ENCODE measurements around the gene TRIM14. TPM values are rescaled to one million over a fixed set of nuclear protein-coding genes. Genes with fewer than 3 reads are reported as not detected.
"Not testable (repeated sequence)": the region's sequence is repeated elsewhere in the genome, so short reads cannot be mapped to it uniquely, and the experiment has no call there.

The TRIM14 gene
- total RNA-seq, 1 experiment from 2014 or later = 22.9 TPM

DNA sequence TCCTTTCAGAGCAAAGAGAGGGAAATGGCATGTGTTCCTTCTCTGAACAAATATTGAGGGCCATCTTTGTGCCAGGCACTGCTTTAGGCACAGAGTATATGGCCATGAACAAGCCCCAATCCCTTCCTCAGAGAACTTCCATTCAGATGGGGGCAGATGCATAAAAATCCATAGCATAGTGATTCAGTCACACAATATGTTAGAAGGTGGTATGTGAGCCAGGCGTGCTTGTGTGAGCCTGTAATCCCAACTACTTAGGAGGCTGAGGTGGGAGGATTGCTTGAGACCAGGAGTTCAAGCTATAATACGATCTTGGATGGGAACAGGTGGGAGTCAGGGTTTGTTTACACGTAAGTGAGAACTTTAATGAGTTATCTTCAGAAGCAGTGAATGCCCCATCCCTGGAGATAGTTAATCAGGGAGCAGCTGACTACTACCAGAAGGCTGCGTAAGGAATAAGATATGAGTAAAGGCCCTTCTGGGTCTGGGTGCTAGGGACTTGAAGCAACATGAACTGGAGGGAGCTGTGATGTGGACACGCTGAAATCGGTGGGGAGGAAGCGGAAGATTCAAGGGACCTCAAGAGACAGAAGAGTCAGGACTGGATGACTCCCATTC lies 35.3 kb downstream of the TRIM14 start:
- no peak for DNase-seq (ENCODE audit: low spot score)

DNA sequence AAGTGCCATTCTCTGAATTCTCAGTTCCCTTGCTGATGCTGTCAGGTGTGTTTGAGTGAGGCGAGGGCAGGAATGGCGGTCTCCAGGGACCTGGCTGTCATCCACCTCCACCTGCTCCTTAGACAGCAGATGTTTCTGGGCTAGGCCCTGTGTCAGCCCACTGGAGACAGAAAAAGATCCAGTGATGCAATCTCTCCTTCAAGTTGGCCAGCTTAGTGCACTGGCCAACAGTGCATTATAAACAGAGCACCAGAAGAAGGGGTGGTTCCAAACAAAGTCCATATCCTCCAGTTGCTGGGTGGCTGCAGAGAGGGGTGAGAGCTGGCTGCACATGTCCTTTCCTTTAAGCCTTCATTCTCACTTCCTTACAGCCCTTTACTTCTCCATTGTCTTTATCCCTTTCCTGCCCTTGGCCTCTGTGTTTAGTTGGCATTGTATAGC lies 35.9 kb downstream of the TRIM14 start:
- DNase-seq (ENCODE audit: low spot score) = no peak

DNA sequence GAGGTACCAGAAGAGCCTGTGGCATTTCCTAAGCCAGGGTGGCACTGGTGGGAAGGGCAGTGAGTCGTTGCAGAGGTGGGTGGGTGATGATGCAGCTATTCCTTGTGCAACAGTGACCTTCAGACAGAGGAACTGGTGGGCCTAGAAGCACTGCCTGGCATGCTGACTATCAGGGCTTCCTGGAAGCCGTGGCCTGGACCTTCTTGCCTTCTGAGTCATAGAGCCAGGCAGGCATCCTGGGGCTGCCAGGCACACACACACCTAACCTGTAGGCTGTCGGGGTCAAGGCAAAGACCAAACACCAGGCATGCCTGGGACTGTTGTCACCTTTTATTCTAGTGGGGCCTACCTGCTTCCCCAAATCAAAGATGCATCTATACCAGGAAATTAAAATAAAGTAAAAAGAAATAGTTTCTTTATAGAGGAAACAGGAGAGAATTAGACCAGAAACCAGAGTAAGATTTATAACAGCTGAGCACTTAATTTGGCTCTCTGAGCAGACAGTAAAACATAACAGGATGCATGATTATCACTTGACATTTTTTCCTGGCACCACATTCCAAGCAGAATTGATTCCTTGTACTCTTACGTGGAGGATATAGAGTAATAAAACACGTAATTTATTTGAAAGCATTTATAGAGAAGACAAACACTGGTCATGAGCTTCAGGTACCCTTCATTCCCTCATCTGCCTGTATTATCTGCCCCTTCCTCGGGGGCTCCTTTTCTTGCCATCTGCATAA lies 37.4 kb downstream of the TRIM14 start:
- peak; percentile 45 for DNase-seq (ENCODE audit: low spot score)

DNA sequence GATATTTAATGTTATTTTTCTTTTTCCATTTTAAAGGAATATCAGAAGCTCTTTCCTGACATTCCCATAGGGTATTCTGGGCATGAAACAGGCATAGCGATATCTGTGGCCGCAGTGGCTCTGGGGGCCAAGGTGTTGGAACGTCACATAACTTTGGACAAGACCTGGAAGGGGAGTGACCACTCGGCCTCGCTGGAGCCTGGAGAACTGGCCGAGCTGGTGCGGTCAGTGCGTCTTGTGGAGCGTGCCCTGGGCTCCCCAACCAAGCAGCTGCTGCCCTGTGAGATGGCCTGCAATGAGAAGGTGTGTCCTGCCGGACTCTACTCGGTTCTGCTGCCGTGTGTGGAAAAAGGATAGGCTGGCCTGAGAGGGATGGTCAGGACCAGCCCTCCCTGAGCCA lies 38.2 kb downstream of the TRIM14 start:
- no peak for DNase-seq (ENCODE audit: low spot score)

DNA sequence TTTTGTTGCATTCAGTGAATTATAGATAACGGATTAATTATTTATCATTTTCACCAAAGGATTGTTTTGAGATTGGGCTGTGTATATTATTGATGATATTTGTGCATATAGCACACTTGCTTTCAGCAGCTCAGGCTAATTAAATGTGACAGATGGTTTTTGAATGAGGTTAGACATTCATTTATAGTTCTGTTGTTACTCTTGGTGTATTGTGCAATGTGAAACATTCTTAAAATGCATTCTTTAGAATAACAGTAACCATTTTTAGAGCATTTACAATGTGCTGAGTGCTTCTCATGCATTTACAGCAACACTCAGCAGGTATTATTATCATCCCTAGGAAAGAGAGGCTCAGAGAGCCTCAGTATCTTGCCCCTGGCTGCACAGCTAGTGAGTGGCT lies 38.7 kb downstream of the TRIM14 start:
- no peak for DNase-seq (ENCODE audit: low spot score)

DNA sequence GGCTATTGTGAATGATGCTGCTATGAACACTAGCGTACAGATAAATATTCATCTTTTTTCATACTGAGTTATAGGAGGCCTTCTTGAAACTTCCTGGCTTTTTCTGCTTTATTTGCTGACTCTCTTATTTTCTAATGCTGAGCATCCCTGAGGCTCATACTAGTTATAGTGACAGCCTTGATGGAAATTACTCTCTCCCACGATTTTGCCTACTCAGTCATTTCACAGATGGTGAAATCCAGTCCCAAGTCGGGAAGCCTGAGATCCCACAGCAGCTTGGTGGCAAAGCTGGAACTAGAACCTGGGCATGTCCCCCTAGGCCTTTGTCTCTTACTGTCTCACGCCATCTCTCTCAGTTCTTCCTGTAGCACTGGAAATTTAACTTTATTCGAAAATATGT lies 40.1 kb downstream of the TRIM14 start:
- DNase-seq (ENCODE audit: low spot score) = no peak

DNA sequence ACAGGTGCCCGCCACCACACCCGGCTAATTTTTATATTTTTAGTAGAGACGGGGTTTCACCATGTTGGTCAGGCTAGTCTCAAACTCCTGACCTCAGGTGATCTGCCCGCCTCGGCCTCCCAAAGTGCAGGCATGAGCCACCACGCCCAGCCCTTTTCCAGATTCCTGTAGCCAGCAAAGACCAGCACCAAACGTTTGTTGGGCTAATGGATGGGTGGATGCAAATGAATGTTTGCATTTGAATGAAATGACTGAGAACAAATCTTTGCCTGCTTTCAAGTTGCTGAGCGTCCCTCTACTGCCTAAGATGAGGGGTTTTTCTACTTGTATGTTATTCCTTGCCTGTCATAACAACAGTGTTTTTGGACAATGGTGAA lies 42.5 kb downstream of the TRIM14 start:
- DNase-seq (ENCODE audit: low spot score) = not testable (repeated sequence)

DNA sequence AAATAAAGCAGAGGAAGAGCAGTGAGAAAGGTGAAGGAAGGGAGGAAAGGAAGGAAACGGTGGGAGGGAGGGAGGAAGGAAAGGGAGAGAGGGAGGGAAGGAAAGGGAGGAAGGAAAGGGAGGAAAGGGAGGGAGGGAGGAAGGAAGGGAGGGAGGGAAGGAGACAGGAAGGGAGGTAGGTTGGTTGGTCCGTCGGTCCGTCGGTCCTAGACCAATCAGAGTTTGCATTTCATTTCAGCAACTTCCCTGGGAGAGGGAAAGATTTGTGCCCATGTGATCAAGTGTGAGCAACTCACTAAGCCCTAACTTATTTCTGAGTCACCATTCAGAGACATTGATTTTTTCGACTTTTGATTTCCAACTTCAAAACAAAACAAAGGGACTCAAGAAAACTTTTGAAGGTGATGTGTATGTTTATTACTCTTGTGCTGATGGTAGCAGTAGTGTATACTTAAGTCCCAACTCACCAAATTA lies 43.7 kb downstream of the TRIM14 start:
- peak; percentile 97 for DNase-seq (ENCODE audit: low spot score)

DNA sequence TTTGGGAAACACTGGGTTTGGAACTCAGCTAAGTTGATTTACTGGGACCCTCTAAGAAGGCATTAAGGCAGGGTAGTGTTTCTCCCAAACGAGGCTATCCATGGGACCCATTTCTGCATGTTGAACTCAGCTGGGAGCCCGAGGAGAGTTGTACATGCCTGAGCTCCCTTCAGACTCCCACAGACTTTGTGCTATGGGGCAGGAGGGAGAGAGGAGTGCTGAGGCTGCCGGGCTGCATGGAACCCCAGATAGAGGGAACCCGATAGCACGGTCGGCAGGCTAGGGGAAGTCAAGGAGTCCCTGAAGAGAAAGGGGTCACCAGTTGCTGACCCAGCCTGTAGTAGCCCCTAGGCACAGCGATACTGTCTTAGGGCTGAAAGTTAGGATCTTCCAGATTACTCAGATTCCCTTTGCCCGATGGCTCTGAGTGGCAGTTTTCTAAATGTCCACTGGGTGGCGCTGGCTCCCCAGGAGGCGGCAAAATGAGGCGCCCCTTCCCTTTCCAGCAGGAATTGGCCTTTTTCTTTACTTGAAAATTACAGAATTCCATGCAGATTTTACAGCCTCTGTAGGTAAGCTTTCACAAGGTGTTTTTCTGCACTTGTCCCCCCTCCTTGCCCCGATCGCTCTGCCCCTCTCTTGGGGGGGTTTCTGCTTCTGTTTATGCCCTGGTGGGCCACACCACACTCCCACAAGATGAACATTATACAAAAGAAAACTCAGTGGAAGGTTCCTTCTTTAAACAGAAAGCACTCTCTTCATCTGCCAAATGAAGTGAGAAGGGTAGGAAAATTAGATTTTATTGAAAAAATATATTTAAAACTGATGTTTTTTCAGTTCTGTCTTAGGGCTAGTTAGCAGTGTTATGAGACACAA lies 44.7 kb downstream of the TRIM14 start:
- DNase-seq (ENCODE audit: low spot score) = peak; percentile 61

DNA sequence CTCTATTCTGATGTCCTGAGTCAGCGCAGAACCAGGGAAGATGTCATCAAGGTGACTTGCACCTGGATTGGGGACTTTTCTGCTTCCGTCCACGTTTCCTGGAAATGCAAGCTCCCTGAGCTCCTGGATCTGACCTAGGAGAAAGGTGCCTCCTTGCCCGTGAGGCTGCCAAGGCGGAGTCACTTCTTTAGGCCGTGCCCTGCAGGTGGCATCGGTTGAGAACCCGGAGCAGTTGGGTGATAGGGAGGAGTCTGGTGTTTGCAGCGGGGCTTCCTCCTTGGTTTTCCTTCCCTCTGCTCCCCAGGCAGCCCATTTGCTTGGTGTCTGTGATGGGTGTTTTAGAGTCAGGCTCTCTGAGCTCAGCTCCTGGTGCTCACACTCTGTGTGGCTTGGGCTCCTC lies 47.3 kb downstream of the TRIM14 start:
- DNase-seq (ENCODE audit: low spot score) = no peak

DNA sequence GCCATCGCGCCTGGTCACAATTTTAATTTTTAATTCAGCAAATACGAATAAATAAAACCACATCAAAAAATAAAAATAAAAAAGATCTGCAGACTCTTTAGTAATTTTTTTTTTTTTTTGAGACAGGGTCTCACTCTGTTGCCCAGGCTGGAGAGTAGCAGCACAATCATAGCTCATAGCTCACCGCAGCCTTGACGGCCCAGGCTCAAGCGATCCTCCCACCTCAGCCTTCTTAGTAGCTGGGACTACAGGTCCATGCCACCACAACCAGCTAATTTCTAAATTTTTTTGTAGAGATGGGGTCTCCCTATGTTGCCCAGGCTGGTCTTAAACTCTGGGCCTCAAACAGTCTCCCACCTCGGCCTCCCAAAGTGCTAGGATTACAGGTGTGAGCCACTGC lies 48.3 kb downstream of the TRIM14 start:
- DNase-seq (ENCODE audit: low spot score) = no peak

DNA sequence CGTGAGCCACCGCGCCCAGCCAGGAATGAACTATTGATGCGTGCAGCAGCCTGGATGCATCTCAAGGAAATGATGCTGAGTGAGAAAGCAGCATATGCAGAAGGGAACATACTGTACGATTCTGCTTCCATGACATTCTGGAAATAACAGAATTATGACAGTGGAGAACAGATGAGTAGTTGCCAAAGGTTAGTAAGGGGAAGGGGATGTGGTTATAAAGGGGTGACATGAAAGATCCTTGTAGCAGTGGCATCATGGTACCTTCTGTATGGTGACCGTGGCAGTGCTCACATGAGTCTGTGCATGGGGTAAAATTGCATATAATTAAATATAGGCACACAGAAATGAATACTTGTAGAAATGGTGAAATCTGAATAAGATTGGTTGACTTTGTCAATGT lies 49.5 kb downstream of the TRIM14 start:
- no peak for DNase-seq (ENCODE audit: low spot score)

DNA sequence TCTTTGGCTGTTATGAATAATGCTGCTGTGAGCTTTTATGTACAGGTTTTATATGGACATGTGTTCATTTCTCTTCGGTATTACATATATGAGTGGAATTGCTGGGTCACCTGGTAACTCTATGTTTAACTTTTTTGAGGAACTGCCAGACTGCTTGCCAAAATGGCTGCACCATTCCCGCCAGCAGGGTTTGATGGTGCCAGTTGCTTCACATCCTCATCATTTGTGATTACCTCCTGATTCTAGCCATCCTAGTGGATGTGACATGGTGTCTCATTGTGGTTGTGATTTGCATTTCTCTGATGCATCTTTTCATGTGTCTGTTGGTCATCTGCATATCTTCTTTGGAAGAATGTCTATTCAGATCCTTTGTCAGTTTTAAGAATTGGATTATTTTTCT lies 51.8 kb downstream of the TRIM14 start:
- no peak for DNase-seq (ENCODE audit: low spot score)

DNA sequence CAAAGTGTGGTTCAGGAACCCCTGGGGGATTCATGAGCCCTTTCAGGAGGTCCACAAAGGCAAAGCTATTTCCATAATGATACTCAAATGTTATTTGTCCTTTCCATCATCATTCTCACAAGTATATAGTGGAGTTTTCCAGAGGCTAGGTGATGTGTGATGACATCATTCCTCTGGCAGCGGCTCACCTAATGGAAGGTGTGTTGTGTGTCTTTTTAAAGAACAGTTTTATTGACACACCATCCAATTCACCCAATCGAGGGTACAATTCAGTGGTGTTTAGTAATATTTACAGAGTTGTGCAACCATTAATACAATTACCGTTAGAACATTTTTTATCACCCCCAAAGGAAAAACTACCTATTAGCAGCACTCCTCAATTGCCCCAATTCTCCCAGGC lies 52.8 kb downstream of the TRIM14 start:
- no peak for DNase-seq (ENCODE audit: low spot score)

DNA sequence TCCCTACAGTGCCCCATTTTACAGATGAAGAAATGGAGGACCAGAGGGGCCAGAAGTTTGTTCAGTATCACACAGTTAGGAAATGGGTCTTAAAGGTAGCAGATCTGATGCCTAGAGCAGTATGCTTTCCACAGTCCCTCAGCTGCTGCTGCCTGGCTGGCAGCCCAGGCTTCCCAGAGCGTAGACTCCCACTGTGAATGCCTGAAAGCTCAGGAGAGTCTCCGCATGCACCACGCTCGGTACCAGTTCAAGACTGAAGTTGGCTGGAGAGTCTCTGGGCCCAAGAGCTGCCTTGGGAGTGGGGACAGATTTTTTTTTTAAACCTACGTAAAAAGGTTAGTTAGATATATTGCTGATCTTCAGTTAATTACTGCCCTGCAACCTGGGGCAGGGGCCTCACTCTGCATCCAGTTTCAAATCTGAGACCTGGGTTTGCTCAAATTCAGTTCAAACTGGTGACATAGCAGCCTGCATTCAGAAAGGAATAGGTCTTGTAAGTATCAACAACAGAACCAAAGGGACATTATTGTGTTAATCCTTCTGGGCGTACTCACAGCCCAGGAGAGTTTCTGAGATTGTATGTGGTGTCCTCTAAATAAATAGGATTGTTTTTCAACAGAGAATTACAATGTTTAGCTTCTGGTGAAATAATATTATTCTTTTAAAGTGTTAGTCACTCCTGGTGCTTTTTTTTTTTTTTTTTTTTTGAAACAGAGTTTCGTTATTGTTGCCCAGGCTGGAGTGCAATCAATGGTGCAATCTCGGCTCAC lies 54.2 kb downstream of the TRIM14 start:
- DNase-seq (ENCODE audit: low spot score) = no peak

DNA sequence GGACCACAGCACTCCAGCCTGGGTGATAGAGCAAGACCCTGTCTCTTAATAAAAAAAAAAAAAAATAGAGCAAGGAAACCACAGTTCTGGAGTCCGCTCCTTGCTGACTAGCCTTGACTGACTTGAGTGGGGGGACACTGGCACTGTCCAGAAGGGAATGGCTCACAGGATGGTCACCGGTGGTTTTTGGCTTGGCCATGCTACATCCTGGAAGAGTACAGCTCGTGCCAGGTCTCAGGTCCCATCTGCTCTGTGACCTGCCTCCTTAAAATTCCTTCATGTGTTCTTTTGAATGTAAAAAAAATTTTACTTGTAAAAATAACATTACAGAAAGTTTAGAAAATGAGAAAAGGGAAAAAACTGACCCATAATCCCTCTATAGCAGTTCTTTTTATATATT lies 56.9 kb downstream of the TRIM14 start:
- DNase-seq (ENCODE audit: low spot score) = no peak

DNA sequence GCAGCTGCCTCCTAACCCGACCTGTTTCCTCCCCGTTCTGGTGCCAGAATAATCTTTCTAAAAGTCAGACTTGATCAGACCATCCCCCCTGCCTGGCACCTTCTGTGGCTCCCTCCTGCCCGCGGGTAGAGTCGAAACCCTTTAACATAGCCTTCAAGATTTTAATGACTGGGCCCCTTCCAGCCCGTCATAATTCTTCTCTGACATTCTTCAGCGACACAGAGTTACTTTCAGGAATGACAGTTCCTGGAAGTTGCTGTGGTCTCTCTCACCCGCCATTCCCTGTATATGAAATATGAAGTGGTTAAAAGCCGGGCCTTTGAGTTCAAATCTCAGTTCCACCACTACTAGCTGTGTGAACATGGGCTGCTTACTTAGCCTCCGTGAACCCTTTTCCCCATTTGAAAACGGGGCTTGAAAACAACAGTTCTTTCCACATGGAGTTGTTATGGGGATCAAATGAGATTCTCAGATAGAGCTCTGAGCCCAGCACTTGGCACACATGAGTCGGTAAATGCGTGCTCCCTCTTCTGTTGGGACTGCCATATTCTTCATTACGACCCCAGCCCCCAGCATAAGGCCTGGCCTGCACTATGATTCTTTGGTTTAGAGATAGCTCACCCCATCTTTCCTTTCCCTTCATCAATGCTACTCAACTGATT lies 61.8 kb downstream of the TRIM14 start:
- DNase-seq (ENCODE audit: low spot score) = no peak

DNA sequence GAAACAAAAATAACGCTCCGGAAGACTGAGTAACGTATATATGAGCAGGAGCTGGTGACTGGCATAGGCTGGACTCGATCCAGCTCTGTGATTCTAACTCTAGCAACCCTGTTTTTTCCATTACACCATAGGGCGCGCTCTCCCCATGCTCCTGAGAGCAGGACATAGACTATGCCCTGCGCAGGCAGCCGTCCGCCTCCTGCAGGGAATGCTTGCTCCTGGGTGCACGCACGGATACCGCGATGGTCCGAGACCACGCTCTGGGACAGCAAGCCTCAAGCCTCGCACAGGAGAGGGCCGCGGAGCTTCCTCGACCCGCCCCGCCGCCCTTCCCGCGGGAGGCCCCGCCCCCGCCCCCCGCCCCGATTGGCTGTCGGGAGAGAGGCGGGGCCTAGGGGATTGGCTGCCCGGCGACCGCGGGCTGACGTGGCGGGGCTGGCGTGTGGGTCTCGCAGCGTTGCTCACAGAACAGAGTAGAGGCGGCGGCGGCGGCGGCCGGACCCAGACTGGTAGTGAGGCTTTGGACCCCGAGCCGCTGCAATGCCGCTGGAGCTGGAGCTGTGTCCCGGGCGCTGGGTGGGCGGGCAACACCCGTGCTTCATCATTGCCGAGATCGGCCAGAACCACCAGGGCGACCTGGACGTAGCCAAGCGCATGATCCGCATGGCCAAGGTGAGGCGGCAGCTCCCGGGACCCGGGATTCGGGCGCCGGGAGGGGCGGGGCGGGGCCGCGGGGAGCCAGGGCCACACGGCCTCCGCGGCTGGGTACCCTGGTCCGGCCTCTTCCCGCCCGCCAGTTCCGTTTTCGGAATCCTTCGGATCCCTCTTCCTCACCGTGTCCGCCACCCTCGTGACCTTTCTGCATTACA lies 62.5 kb downstream of the TRIM14 start, which contains the start of gene NANS:
TSS of gene NANS (plus strand) at position 464 of the 869 bp plus-strand sequence. CDS start at position 541, 77 bp downstream.
- DNase-seq (ENCODE audit: low spot score) = peak; percentile 96

DNA sequence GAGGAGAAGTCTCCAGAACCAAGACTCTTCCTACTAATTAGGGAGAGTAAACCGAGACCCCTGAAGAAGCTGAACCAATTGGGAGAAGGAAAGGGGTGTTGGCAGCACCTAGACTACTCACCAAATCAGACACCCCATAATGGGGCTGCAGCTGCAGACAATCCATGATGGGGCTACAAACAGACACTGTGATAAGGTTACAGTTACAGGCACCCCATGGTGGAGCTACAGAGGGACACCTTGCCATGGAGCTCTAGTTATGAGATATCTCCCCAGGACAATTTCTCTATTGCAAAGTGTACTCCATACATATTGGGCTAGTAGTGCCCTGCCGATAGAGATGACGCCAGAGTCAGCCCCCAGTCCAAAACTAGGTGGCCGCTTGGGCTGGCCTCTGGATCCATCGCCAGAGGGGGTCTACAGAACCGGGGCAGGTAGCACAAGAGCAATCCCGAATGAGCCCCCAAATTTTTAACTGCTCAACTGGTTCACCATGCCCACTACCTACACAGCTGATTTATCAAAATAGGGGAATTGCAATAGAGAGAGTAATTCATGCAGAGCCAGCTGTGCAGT lies 64.6 kb downstream of the TRIM14 start:
- no peak for DNase-seq (ENCODE audit: low spot score)

DNA sequence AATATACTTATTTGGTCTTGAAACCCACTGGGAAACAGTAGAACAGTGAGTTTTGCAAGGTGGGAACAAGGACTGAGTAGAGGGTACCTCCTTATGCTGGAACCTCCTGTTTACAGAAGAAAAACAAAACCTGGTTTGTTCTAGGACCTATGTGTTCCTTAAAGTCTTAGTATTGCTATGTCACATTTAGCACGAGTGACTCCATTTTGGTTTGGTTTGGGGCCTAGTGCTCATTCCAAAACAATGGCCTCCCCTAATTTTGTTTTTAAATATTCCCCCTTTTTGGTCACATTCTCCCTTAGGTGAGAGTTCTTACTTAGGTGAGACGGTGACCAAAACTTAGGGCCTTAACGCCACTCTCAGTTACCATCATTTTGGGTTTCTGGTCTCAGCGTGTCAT lies 68.7 kb downstream of the TRIM14 start:
- no peak for DNase-seq (ENCODE audit: low spot score)
